Mucosa of gallbladder (tissue), 1 donor: ENCODE data around the gene PLEKHM3. TPM values are rescaled to one million over a fixed set of nuclear protein-coding genes. Genes with fewer than 3 reads are reported as not detected.
"Not testable (repeated sequence)": the region's sequence is repeated elsewhere in the genome, so short reads cannot be mapped to it uniquely, and the experiment has no call there.

ENCODE experiments used
- DNase-seq: peaks from one replicate; pipeline ENCODE4 v3.0.0-alpha.2; 2020; ENCODE audit warnings: low spot score
- total RNA-seq: library from RNA; stranded (reverse); gene quantifications from one replicate; pipeline ENCODE4 v1.2.1, GENCODE V29; 2021
- donor health status: DM: no; HTN: no; CAD: no.

Gene PLEKHM3
- total RNA-seq, 1 donor from 2014 or later = 10.4 TPM

DNA sequence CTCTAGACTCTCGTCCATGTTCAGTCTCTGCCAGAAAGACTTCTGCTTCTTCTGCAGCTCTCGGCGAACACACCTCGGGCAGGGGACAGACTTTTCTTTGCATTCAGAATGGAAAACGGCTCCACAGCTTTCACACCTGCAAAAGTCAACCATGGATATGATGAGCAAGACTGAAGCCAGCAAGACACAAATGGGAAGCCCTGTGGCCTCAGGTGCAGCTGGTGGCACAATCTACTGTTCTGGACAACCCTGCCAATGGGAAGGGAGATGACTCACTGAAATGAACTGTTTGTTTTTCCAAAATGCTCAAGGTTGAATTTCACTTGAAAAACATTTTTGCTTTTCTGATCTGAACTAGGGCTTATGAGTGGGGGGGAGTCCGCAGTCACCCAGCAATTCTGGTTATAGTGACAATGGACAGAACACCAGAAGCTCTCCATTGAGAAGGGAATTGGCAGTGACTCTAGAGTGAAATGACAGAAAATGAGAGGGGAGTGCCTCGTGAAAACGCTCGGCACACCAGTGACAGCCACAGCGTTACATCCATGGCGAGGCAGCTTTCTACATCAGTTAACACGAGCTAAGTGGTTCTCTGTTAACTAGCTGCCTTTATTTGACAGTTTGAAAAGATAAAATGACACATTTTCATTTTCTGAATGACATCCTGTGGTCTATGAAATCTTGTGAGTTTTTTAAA, 196.8 kb downstream of the PLEKHM3 start:
- DNase-seq = no peak

DNA sequence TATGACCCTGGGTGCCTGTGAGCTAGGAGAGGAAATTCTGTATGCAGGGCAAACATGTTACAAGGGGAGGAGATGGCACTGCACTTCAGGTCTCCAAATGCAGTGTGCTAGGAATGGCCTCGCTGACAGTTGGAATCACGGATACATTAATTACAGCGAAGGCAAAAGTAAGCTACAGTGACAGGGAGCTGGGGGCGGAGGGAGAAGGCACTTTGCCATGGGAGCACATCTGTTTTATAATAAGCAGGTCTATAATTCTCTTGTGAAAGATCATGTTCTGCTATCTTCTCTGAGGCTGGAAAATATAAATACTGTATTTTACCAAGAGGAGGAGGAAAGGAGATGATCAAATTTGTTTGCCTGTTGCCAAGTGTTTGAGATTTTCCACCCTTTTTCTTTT, 199.3 kb downstream of the PLEKHM3 start:
- DNase-seq = no peak

DNA sequence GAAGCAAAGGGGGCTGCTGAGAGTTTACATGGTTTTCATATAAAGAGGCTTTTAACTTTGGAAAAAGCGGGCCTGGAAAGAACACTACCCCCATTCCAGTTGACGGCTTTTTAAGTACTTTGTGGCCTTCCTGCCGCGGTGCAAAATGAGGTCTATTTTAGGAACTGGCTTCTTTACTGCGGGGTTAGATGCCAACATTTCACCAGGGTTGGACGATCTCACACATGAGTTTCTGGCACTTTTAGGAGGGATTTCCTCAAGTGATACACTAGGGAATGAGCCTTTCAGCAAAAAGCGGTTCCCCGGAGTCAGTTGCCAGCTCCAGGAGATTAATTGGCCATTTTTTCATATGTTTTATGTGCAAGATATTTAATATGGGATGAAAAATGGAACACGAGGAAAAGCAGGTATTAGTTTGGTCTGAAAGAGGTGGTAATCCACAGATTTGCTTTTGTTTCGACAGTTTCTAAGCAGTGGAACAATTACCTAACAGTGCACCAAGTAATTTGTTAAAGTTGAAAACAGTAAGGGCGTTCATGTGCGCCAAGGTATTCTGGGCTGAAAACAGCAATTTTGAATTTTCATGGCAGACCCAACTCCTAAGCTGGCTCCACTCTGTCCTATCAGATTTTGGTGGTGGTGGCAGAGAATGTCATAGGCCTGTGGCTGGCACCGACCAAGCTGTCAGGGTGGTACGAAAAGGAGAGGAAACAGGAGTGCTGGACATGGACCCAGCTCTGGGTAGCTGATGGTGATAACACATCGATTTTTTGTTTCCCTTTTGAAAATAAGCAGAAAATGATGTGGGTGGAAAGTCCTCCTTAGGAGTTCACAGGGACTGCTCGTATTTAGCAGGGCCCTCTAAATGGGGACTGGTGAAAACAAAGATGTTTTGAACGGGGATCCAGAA, 200.0 kb downstream of the PLEKHM3 start:
- no peak for DNase-seq

DNA sequence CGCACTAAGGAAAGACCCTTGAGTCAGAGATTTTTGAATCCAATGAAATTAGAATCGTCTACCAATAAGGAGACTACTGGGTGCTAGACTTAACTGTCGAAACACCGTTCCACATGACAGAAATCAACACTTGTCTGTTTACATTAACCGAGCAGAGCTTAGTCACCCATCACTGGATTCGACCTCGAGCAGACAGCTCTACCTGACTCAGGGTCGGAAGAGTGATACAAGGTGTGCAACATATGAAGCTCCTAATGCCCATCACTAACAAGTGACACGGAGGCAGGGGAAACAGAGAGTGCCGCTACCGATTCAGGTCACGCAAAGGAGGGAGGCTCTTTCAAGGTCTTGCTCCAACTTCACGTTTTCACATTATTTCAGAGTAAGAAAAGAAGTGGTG, 201.5 kb downstream of the PLEKHM3 start:
- no peak for DNase-seq

DNA sequence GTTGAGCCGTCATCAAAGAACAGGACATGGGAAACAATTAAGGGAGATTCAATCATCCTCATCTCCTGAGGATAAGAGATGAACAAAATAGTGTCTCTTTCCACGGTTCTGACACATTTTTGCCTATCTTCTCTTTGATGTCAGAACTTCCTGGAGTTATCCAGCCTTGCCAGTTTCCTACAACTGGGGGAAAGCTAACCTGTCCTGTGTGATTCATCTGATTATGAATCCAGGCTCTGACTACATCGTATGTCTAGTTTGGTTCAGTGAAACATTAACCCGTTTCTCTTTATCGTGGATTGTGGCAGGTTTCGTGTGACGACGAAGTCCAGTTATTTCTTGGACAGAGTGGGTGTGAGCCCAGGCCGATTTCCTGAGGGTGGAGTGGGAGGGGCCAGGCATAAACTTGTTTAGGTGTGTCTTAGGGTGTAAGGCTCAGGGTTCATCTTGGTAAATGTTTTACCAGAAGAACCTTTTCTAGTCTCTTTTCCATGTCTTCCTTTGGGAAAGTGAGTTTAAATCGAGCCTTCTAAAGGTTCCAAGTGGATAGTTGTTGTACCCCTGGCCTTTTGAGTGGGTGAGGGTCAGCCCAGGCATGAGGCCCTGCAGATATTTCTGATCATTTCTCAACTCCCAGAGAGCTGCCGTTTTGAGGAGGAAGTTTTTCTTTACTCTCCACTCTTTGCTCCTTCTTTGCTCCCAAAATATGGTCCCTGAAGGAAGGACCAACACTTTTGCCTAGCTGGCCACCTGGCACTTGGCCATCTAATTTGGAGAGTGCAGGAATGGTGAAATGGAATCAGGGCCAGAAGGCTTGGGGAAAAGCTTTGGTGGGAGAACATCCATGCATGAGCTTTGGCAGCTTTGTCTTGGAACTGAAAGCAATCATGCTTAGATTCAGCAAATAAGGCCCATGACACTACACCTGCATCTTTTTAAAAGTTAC, 205.2 kb downstream of the PLEKHM3 start:
- DNase-seq = peak; percentile 90

DNA sequence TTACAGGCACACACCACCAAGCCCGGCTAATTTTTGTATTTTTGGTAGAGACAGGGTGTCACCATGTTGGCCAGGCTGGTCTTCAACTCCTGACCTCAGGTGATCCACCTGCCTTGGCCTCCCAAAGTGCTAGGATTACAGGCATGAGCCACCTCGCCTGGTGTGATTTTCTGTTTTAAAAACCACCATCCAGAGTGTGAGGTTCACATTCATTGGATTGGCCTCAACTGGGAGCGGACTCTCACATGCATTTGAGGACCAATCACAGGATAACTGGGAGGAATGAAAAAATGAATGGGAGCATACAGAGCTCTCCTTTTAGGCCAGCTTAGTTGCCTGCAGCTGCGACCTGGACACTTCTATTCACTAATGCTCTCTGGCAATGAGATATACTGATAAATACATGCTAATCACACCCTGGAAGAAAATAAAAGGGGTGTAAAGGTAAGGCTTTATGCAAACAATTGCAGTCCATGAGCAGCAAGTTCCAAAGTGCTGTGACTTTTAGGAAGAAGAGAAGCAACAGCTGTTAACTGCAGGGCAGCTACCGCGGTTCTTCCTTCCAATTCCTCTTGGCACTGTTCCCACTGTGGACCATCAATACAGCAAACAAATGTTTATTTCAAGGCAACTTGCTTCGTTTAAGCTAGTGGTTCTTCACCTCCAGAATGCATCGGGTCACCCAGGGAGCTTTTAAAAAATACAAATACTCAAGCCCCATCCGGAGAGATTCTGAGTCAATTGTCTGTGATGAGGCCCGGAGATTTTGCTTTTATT, 206.1 kb downstream of the PLEKHM3 start:
- no peak for DNase-seq

DNA sequence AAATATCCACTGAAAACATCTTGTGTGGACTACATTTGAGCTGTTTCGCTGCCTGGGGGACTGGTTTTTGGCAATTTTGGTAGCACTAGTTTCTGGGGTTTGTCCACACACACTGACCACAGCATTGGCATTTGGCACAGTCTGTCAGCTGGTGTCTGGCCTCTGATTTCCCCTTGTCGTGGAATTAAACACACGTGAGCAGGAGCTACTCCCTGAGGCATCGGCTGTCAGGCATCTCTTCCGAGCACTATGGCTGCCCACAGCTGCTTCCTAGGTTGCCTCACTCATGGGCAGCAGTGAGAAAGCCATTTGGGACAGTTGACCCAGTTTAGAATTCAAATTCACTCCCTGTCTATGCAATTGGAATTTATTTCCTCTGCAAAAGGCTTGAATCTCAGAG, 208.8 kb downstream of the PLEKHM3 start:
- no peak for DNase-seq

DNA sequence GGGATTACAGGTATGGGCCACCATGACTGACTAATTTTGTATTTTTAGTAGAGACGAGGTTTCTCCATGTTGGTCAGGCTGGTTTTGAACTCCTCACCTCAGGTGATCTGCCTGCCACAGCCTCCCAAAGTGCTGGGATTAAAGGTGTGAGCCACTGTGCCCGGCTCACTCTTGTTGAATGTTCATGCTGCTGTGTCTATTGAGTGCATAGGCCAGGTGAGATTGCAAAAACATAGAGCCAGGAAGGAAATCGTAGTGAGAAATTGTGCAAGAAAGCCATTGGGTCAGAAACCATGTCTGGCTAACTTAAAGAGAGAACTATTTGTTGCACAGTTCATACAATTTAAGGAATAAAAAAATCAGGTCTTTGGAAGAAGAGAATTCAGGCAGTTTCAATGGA, 210.1 kb downstream of the PLEKHM3 start:
- DNase-seq = no peak

DNA sequence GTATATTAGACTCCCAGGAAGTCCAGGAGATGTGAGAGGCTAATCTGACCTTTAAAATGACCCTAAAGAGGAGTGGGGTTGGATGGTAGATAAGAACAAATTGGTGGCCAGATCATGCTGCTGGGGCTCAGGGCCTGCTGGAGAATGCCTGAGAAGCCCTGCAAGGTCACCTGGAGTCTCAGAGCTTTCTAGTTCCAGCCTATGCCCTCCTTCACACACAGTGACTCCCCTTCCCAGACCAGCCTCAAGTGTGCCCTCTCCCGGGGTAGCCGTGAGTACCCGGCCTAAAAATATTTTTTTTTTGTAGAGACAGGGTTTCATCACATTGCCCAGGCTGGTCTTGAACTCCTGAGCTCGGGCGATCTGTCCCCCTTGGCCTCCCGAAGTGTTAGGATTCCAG, 211.4 kb downstream of the PLEKHM3 start:
- DNase-seq = no peak

DNA sequence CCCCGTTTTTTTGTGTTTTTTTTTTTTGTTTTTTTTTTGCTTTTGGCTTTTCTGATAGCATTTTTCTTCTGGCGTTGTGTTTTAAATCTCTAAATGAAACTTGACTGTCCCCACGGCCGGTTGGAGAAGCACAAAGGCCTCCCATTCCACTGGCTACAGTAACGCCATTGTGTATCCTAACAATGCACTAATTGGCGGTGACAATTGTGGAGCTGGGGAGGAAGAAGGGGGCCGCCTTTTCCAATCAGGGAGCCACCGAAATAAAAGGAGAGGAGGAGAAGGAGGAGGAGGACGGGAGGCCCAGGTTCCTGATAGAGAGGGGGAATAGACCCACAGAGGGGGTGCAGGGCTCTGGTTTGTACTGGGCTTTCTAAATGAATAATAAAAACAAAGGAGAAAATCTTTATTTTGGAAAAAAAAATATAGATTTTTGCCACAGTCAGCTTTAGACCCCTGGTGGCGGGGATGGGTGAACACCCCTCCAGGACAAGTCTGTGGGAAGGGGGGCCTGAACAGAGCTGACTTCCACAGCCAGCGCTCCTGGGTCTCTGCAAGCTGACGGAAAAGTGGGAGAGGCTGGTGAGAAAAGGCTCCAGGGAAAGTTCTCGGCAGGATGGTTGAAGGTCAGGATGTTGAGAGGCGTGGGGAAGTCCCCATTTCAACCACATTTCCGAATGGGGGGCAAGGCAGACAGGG, 212.0 kb downstream of the PLEKHM3 start:
- no peak for DNase-seq

DNA sequence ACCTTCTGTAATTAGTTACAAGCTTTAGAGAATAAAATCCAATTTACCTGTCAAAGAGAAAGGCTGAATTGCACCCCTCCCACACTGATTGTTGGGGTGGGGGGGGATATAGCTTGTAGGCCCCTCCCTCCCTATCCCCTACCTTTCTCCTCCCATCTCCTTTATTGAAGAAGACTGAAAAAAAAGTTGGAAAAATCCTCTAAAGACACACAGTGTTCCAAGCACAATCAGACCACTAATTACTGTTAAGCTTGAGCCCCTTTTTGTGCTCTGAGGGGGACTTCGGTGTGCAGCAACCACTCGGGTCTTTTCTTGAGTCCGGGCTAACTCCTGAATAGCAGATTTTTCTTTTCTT, 212.6 kb downstream of the PLEKHM3 start:
- no peak for DNase-seq

DNA sequence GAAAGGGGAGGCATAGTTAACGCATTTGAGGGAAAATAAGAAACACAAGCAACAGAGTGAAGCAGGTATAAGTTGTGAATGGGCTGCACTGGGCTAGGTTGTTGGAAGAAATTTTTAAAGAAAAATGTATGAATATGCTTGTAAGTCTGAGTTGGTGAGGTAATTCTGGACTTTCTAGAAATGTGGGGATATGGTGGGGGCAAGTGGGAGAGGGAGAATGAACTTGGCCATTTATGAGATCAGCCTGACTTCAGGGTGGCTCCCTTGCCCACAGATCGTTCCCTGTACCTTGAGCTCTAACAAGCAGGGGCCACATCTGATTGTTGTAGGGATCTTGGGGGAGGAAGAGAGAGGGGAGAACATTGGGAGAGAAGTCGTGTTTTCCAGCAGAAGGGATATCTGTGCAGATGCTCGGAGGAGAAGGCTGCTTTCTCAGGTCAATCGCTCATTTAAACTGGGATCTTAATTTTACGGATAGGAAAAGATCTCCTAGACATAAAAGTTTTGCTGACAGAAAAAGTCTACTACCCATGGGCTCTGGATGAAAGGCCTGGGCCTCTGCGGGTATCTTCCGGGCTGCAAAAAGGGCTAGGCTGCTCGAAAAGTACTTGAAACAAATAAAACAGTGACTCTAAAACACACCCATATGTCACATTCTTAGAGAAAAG, 213.1 kb downstream of the PLEKHM3 start:
- no peak for DNase-seq

DNA sequence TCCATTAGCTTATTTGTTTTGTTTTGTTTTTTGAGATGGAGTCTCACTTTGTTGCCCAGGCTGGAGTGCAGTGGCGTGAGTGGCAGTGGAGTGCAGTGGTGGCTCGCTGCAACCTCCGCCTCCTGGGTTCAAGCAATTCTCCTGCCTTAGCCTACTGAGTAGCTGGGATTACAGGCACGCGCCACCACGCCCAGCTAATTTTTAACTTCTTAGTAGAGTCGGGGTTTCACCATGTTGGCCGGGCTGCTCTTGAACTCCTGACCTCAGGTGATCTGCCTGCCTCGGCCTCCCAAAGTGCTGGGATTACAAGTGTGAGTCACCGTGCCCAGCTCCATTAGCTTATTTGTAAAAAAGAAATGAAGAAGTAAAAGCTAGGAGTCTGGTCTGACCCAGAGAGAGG, 213.7 kb downstream of the PLEKHM3 start:
- DNase-seq = not testable (repeated sequence)

DNA sequence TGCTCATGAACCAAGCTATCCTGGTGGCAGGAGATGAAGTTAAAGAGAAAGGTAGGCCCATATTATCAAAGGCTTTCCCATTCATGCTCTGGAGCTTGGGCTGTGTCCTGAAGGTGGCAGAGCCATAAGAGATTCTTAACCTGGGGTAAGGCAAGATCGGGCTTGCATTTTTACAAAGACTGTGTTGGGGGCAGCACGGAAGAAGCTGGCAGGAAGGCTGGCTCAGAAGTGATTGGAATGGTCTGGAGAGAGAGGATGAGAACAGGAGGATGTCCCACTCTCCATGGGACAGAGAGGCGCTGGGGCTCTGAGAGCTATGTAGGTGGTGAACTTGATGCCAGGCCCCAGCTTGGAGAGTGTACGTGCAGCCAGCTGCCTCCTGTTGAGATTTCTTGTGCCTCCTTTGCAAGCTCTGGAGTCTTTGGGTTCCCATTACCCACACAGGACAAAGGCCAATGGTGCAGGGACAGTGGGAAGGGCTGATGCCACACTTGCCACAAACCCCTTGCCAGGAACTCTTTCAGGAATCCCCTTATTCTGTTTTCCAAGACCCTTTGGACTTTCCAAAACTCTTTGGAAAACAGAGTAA, 215.0 kb downstream of the PLEKHM3 start:
- DNase-seq = no peak

DNA sequence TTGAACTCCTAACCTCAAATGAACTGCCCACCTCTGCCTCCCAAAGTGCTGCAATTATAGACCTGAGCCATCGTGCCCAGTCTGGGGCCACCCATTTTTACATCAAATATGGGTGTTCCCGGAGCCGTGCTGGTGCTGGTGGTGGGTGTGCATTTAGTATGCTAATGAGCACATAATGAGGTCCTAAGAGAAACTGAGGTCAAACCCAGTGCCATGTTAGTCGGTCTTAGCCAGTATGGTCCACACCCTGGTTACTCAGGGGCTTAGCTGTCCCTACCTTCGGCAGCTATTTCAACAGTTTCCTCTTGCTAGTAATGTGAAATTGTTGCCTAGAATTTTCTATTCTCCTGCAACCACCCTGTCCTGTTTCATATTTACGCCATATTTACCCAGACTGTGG, 217.2 kb downstream of the PLEKHM3 start:
- DNase-seq = no peak

DNA sequence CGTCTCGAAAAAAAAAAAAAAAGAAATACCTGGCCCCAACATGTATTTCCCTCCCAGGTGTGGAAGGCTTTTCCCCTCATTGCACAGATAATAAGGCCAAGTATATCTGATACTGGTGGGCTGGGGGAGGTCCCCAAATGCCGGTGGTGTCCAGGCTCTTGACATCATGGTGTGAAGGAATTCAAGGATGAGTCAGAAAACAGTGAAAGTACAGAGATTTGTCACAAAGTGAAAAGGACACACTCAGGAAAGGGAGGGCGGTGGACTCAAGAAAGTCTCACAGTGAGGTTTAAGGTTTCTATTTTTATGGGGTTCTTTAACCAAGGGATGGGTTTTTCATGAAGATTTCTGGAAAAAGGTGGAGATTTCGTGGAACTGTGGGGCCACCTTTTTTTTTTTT, 217.8 kb downstream of the PLEKHM3 start:
- DNase-seq = no peak

DNA sequence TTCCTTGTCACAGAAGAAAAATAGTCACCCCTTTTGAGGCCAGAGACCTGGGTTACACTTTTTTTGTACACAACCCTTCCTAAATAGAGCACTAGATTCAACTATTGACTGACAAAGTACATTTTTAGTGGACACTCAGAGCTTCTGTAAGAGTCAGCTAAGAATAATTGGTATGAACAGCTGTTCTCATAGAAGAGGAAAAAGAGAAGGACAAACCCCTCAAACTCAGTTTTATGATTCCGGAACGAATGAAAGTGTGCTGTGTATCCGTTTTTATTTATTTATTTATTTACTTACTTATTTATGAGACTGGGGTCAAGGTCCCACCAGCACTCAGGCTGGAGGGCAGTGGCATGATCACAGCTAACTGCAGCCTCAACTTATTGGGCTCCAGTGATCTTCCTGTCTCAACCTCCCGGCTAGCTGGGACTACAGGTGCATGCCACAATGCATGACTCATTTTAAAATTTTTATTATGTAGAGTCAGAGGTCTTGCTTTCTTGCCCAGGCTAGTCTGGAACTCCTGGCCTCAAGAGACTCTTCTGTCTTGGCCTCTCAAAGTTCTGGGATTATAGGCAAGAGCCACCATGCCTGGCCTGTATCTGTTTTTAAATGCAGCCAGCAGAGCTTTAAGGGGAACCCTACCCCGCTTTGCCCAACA, 219.6 kb downstream of the PLEKHM3 start:
- DNase-seq = no peak

DNA sequence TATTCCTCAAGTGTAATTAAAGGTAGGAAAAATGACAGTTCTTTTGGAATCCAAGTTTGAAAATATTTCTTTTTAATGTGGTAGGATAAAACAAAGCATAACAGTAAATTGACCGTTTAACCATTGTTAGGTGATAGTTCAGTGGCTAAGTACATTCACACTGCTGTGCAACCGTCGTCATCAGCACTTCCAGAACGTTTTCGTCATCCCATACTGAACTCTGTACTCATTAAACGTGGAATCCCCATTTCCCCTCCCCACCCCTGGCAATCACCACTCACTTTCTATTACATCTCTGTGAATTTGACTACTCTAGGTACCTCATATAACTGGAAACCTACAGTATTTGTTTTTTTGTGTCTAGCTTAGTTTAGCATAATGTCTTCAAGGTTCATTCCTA, 222.7 kb downstream of the PLEKHM3 start:
- no peak for DNase-seq

DNA sequence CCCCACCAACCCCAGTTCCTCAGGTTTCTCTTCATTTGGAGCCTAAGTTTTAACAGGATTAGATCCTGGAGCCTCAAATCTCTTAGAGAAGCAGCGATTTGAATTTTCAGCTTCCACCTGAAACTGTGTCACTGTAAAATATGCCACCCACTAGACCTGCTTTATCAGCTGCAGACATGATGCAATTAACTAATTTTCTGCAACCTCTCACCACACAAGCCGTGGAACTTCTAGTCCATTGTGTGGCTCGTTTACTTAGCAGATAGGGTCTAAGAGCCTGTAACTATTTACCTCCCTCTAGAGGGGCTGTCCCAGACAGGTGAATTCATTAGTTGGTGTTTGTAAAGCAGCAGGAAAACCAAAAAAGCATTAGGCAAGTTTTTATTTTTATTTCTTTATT, 224.1 kb downstream of the PLEKHM3 start:
- no peak for DNase-seq
